KMS-11 (cell line): Measurements from ENCODE around the gene FHOD3.

ENCODE experiments used
- H2AFZ ChIP-seq: fragments of 200-600 bp; sonication (generic); 2 replicates; pipeline ENCODE4 v1.6.1; 2016; ENCODE audit warnings: antibody characterized with exemption, mixed run types, low read depth
- H3K27ac ChIP-seq: fragments of 200-600 bp; sonication (generic); 2 replicates; pipeline ENCODE4 v1.6.1; 2016; ENCODE audit warnings: mild to moderate bottlenecking, mixed run types
- H3K27me3 ChIP-seq: fragments of 200-600 bp; sonication (generic); 2 replicates; pipeline ENCODE4 v1.6.1; 2017; ENCODE audit warnings: mild to moderate bottlenecking, low read depth, mixed run types, moderate library complexity; ENCODE audit not compliant: insufficient read depth
- H3K36me3 ChIP-seq: fragments of 200-600 bp; sonication (generic); 2 replicates; pipeline ENCODE4 v1.6.1; 2017; ENCODE audit warnings: mild to moderate bottlenecking, mixed run types; ENCODE audit not compliant: insufficient read depth
- H3K4me1 ChIP-seq: fragments of 200-600 bp; sonication (generic); 2 replicates; pipeline ENCODE4 v1.6.1; 2016; ENCODE audit warnings: mild to moderate bottlenecking, low read depth, mixed run types; ENCODE audit not compliant: poor library complexity, severe bottlenecking
- H3K4me2 ChIP-seq: fragments of 200-600 bp; sonication (generic); 2 replicates; pipeline ENCODE4 v1.7.0; 2016; ENCODE audit warnings: mild to moderate bottlenecking, mixed run types
- H3K4me3 ChIP-seq: fragments of 200-600 bp; sonication (generic); IDR thresholded peaks from 2 replicates; pipeline ENCODE4 v1.6.1; 2017; ENCODE audit warnings: low read depth, low read length, mixed read lengths; ENCODE audit not compliant: insufficient read depth
- H3K79me2 ChIP-seq: fragments of 200-600 bp; sonication (generic); 2 replicates; pipeline ENCODE4 v1.6.1; 2016; ENCODE audit warnings: low read depth, mixed run types; ENCODE audit not compliant: insufficient read depth
- H3K9ac ChIP-seq: fragments of 200-600 bp; sonication (generic); 2 replicates; pipeline ENCODE4 v1.6.1; 2016; ENCODE audit warnings: mild to moderate bottlenecking, mixed run types
- H4K20me1 ChIP-seq: fragments of 200-600 bp; sonication (generic); 2 replicates; pipeline ENCODE4 v1.6.1; 2016; ENCODE audit warnings: mild to moderate bottlenecking, mixed run types; ENCODE audit not compliant: insufficient read depth
- CTCF ChIP-seq: fragments of 200-600 bp; sonication (generic); conservative IDR thresholded peaks from 2 replicates; pipeline ENCODE4 v1.6.1; 2017; ENCODE audit warnings: low read depth, mild to moderate bottlenecking, antibody characterized with exemption, low read length, moderate library complexity, mixed read lengths

FHOD3 gene

GRCh38 chr18:36314098-36314497 is 16.6 kb downstream of the FHOD3 start:
- H3K4me1 ChIP-seq, result no peaks in the 10 kb centered on the region
- no peak overlapping the region for H3K4me2 ChIP-seq
- H3K27me3 ChIP-seq, result no peaks in the 10 kb centered on the region
- no peak overlapping the region for H3K9ac ChIP-seq
- H3K4me3 ChIP-seq, result no peak overlapping the region
- H3K36me3 ChIP-seq, result no peaks in the 10 kb centered on the region
- H2AFZ ChIP-seq, result no peak overlapping the region
- H3K79me2 ChIP-seq, result no peaks in the 10 kb centered on the region
- H3K27ac ChIP-seq, result no peak overlapping the region
- H4K20me1 ChIP-seq, result no peaks in the 10 kb centered on the region
- no peak for TF ChIP-seq CTCF

- Histone ChIP-seq H3K9ac (no peak overlapping the region), H3K4me3 (no peak overlapping the region), H3K4me1 (no peaks in the 10 kb centered on the region), H3K27me3 (no peaks in the 10 kb centered on the region), H2AFZ (no peak overlapping the region), H3K4me2 (no peak overlapping the region), H4K20me1 (no peaks in the 10 kb centered on the region), H3K36me3 (no peaks in the 10 kb centered on the region), H3K27ac (no peak overlapping the region), H3K79me2 (no peaks in the 10 kb centered on the region)
- no peak for TF ChIP-seq CTCF
Observed at GRCh38 chr18:36314754-36315153, 17.2 kb downstream of the FHOD3 start.

- H3K36me3 ChIP-seq, result no peaks in the 10 kb centered on the region
- no peak for TF ChIP-seq CTCF
- H3K79me2 ChIP-seq, result no peaks in the 10 kb centered on the region
- H3K27me3 ChIP-seq, result no peaks in the 10 kb centered on the region
- no peak overlapping the region for H3K27ac ChIP-seq
- no peaks in the 10 kb centered on the region for H4K20me1 ChIP-seq
- no peak overlapping the region for H3K9ac ChIP-seq
- no peaks in the 10 kb centered on the region for H3K4me1 ChIP-seq
- no peak overlapping the region for H3K4me2 ChIP-seq
- H2AFZ ChIP-seq, result no peak overlapping the region
- H3K4me3 ChIP-seq, result no peak overlapping the region
Observed at GRCh38 chr18:36315736-36316135, 18.2 kb downstream of the FHOD3 start.

- Histone ChIP-seq H3K4me1 (no peaks in the 10 kb centered on the region), H3K9ac (no peak overlapping the region), H3K36me3 (no peaks in the 10 kb centered on the region), H4K20me1 (no peaks in the 10 kb centered on the region), H3K27ac (no peak overlapping the region), H3K79me2 (no peaks in the 10 kb centered on the region), H3K4me3 (no peak overlapping the region), H2AFZ (no peak overlapping the region), H3K27me3 (no peaks in the 10 kb centered on the region), H3K4me2 (no peak overlapping the region)
- no peak for TF ChIP-seq CTCF
Observed at GRCh38 chr18:36316246-36316645, 18.7 kb downstream of the FHOD3 start.
